SK-N-SH treated with all-trans-retinoic acid at 6 μM for 48 hours (cell line): Measurements from ENCODE around the gene DTNA.

Source experiments
- ARNTL ChIP-seq: fragments of 450-650 bp; formaldehyde crosslinking; IDR thresholded peaks from 2 replicates; pipeline ENCODE4 v1.5.0; 2020; ENCODE audit warnings: low read depth, mild to moderate bottlenecking, moderate library complexity, borderline replicate concordance
- ESRRG ChIP-seq: fragments of 250-450 bp; sonication (Bioruptor Pico); IDR thresholded peaks from 2 replicates; pipeline ENCODE4 v1.6.1; 2021; ENCODE audit warnings: mild to moderate bottlenecking
- GLIS3 ChIP-seq: fragments of 250-450 bp; sonication (Bioruptor Pico); IDR thresholded peaks from 2 replicates; pipeline ENCODE4 v1.5.0; 2020; ENCODE audit warnings: mild to moderate bottlenecking, moderate library complexity
- ISL1 ChIP-seq: fragments of 250-450 bp; sonication (Bioruptor Pico); IDR thresholded peaks from 2 replicates; pipeline ENCODE4 v2.1.2; 2022; ENCODE audit warnings: mild to moderate bottlenecking, moderate library complexity
- OSR1 ChIP-seq: fragments of 250-450 bp; sonication (Bioruptor Pico); IDR thresholded peaks from 2 replicates; pipeline ENCODE4 v1.8.0; 2022; ENCODE audit warnings: moderate library complexity, mild to moderate bottlenecking, inconsistent platforms
- RARB ChIP-seq: fragments of 250-450 bp; sonication (Bioruptor Pico); IDR thresholded peaks from 2 replicates; pipeline ENCODE4 v1.8.0; 2021; ENCODE audit warnings: mild to moderate bottlenecking, moderate library complexity
- TCF4 ChIP-seq: fragments of 250-450 bp; sonication (Bioruptor Pico); IDR thresholded peaks from 2 replicates; pipeline ENCODE4 v1.8.0; 2021; ENCODE audit warnings: mild to moderate bottlenecking, moderate library complexity, borderline replicate concordance
- ZFP3 ChIP-seq: fragments of 250-450 bp; sonication (Bioruptor Pico); IDR thresholded peaks from 2 replicates; pipeline ENCODE4 v1.5.0; 2020; ENCODE audit warnings: mild to moderate bottlenecking, moderate library complexity
- ZFP30 ChIP-seq: fragments of 450-650 bp; formaldehyde crosslinking; IDR thresholded peaks from 2 replicates; pipeline ENCODE4 v1.5.0; 2022; ENCODE audit warnings: mild to moderate bottlenecking, moderate library complexity
- ZNF565 ChIP-seq: fragments of 450-650 bp; formaldehyde crosslinking; conservative IDR thresholded peaks from 2 replicates; pipeline ENCODE4 v1.5.0; 2020; ENCODE audit warnings: low read depth, mild to moderate bottlenecking, moderate library complexity
- ZNF8 ChIP-seq: fragments of 450-650 bp; formaldehyde crosslinking; IDR thresholded peaks from 2 replicates; pipeline ENCODE4 v1.5.0; 2020; ENCODE audit warnings: mild to moderate bottlenecking, moderate library complexity
- TF ChIP-seq, protein P1 (sequence below): fragments of 250-450 bp; sonication (Bioruptor Pico); IDR thresholded peaks from 2 replicates; pipeline ENCODE4 v1.8.0; 2021; ENCODE audit warnings: low read depth, mild to moderate bottlenecking, moderate library complexity, borderline replicate concordance
- TF ChIP-seq, protein P2 (sequence below): fragments of 250-450 bp; sonication (Bioruptor Pico); IDR thresholded peaks from 2 replicates; pipeline ENCODE4 v1.8.0; 2020; ENCODE audit warnings: mild to moderate bottlenecking, moderate library complexity, borderline replicate concordance
- TF ChIP-seq, protein P3 (sequence below): fragments of 250-450 bp; sonication (Bioruptor Pico); IDR thresholded peaks from 2 replicates; pipeline ENCODE4 v1.5.0; 2020; ENCODE audit warnings: mild to moderate bottlenecking, moderate library complexity

DNA sequence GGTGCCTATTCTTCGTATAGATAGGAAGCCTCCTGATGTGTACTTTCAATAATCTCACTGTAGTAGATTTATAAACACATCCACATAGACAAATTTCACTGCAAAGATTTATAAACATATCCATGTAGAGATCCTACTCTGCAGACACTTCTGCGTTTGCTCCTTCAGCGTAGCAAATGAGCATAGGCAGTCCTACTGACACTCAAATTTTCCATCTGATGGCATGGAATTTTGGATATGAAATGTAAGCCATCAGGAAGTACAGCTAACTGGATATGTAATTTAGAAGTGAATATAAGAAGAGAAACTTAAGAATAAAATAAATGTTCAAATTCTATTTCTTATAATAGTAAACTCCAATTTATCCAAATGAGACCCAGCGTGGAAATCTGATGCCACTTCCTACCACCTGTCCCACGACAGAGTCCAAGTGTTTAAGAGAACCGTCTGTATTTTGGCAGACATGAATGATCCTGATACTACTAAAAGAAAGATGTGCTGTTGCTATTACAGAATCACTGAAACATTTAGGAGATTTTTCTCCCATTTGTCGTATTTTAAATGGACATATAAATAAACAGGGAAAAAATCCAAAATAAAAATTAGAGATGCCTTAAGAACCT, 86.0 kb downstream of the DTNA start:
- TF ChIP-seq TCF4 (CRISPR knock-in tag) (no peak), ZFP3 (CRISPR knock-in tag) (no peak), RARB (CRISPR knock-in tag) (no peak), ZNF565 (no peak), GLIS3 (no peak), ARNTL (CRISPR knock-in tag) (no peak), ZNF8 (CRISPR knock-in tag) (no peak), OSR1 (CRISPR knock-in tag) (no peak), ISL1 (no peak), ZFP30 (CRISPR knock-in tag) (no peak), ESRRG (CRISPR knock-in tag) (no peak)
- TF ChIP-seq, protein P1, sequence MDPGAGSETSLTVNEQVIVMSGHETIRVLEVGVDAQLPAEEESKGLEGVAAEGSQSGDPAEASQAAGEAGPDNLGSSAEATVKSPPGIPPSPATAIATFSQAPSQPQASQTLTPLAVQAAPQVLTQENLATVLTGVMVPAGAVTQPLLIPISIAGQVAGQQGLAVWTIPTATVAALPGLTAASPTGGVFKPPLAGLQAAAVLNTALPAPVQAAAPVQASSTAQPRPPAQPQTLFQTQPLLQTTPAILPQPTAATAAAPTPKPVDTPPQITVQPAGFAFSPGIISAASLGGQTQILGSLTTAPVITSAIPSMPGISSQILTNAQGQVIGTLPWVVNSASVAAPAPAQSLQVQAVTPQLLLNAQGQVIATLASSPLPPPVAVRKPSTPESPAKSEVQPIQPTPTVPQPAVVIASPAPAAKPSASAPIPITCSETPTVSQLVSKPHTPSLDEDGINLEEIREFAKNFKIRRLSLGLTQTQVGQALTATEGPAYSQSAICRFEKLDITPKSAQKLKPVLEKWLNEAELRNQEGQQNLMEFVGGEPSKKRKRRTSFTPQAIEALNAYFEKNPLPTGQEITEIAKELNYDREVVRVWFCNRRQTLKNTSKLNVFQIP (CRISPR knock-in tag), result no peak
- TF ChIP-seq, protein P2, sequence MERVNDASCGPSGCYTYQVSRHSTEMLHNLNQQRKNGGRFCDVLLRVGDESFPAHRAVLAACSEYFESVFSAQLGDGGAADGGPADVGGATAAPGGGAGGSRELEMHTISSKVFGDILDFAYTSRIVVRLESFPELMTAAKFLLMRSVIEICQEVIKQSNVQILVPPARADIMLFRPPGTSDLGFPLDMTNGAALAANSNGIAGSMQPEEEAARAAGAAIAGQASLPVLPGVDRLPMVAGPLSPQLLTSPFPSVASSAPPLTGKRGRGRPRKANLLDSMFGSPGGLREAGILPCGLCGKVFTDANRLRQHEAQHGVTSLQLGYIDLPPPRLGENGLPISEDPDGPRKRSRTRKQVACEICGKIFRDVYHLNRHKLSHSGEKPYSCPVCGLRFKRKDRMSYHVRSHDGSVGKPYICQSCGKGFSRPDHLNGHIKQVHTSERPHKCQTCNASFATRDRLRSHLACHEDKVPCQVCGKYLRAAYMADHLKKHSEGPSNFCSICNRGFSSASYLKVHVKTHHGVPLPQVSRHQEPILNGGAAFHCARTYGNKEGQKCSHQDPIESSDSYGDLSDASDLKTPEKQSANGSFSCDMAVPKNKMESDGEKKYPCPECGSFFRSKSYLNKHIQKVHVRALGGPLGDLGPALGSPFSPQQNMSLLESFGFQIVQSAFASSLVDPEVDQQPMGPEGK (CRISPR knock-in tag), result no peak
- TF ChIP-seq, protein P3, sequence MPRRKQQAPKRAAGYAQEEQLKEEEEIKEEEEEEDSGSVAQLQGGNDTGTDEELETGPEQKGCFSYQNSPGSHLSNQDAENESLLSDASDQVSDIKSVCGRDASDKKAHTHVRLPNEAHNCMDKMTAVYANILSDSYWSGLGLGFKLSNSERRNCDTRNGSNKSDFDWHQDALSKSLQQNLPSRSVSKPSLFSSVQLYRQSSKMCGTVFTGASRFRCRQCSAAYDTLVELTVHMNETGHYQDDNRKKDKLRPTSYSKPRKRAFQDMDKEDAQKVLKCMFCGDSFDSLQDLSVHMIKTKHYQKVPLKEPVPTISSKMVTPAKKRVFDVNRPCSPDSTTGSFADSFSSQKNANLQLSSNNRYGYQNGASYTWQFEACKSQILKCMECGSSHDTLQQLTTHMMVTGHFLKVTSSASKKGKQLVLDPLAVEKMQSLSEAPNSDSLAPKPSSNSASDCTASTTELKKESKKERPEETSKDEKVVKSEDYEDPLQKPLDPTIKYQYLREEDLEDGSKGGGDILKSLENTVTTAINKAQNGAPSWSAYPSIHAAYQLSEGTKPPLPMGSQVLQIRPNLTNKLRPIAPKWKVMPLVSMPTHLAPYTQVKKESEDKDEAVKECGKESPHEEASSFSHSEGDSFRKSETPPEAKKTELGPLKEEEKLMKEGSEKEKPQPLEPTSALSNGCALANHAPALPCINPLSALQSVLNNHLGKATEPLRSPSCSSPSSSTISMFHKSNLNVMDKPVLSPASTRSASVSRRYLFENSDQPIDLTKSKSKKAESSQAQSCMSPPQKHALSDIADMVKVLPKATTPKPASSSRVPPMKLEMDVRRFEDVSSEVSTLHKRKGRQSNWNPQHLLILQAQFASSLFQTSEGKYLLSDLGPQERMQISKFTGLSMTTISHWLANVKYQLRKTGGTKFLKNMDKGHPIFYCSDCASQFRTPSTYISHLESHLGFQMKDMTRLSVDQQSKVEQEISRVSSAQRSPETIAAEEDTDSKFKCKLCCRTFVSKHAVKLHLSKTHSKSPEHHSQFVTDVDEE (CRISPR knock-in tag), result no peak
